ENCODE data around the gene REG1B.
"Not testable (repeated sequence)": the region's sequence is repeated elsewhere in the genome, so short reads cannot be mapped to it uniquely, and the experiment has no call there.

The REG1B gene

GRCh38 chr2:79084495-79085135 is 3.2 kb downstream of the REG1B start:
- no peak for DNase-seq (ENCODE audit: low spot score)

- DNase-seq (ENCODE audit: low spot score) = no peak
Observed at GRCh38 chr2:79083597-79084251, 4.1 kb downstream of the REG1B start.

- DNase-seq (ENCODE audit: low spot score) = no peak
Observed at GRCh38 chr2:79082987-79083386, 4.8 kb downstream of the REG1B start.

DNA sequence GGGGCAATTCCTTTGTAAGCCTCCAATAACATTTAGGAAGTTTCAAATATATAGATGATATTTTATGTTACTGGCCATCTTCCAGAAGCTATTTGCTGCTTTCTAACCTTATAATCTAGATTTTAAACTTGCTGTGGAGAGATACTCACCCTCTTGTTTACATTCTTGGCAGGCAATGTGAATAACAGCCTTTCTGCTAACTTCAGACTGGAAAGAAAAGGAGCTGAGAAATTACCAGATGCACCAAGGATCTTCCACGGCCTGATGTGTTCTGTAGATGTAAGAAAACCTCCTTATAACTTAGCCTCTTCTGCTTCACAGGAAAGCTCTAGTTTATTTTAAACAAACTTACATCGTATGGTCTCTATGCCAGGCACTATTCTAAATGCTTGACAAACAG is 16.7 kb downstream of the REG1B start:
- no peak for DNase-seq (ENCODE audit: low spot score)

DNA sequence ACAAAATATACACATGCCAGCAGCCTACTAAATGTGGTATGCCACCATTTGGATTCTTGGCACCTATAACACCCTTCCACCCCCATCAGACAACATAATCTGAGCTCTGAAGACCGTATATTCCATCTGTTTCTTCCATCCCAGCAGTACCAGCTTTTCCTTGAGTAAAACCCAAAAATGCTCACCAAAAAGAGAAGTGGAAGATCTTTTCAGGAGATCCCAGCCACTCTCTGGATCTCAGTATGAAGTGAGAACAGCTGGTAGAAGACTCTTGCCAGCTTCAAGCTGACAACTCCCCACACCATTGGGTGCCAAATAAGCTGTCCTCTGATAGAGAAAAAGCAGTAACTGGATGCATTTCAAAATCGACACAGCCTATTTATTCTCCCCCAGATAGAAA is 22.6 kb downstream of the REG1B start:
- no peak for DNase-seq (ENCODE audit: low spot score)

GRCh38 chr2:79054769-79055168 is 33.0 kb downstream of the REG1B start:
- DNase-seq (ENCODE audit: low spot score) = not testable (repeated sequence)

GRCh38 chr2:79053486-79053885 is 34.3 kb downstream of the REG1B start:
- not testable (repeated sequence) for DNase-seq (ENCODE audit: low spot score)

DNA sequence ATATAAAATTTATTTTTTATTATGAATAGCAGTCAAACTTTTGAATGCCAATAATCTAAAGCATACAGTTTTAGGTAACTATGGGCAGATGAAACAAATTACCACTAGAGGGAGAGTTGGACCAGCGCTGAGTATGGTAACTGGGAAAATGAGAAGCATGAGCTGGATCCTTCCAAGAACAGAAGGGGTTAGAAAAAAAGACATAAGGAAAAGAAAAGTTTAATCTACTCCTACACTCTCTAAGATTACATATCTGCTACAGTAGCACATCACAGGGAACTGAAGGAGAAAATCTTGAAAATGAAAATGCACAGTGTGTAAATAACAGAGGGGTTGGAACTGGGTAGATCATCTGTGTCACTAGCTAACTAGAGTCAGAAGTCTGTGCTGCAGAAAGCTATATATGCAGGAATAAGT is 46.8 kb downstream of the REG1B start:
- DNase-seq (ENCODE audit: low spot score) = peak; percentile 27

DNA sequence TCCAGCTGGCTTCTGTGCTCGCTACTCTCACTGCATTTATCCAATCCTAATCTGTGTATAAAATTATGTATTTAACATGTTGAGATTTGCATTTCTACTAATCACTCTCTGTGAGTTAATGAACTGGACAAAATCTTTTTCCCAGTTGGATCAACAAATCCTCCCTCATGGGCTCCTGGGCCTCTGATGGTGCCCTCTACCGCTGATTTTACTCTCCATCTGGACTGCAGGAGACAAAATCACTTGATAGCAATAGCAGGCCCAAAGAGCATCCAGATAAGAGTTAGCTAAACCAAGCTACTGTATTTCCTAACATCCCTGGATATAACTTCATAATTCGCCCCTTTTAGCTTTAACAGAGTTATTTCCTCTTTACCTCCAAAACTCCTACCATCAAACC is 47.8 kb downstream of the REG1B start:
- no peak for DNase-seq (ENCODE audit: low spot score)

All from pons (tissue), 1 donor.